K562 (cell line): ENCODE measurements around the gene DGCR8.

Experiments used
- BRD4 ChIP-seq: fragments of 200-600 bp; sonication (generic); IDR thresholded peaks from 2 replicates; pipeline ENCODE4 v1.6.1; 2017; ENCODE audit warnings: inconsistent platforms
- EP300 ChIP-seq: IDR thresholded peaks from 2 replicates; pipeline ENCODE4 v1.6.1; 2012; ENCODE audit warnings: low read length, improper control_type of control experiment
- FOXA1 ChIP-seq: fragments of 450-650 bp; IDR thresholded peaks from 2 replicates; pipeline ENCODE4 v1.6.1; 2016; ENCODE audit warnings: mild to moderate bottlenecking, borderline replicate concordance
- FOXK2 ChIP-seq, 2 experiments: fragments of 450-650 bp; IDR thresholded peaks in 1 of 2; conservative IDR thresholded peaks in 1 of 2; 2 replicates each; pipeline ENCODE4 v1.6.1; 2016; ENCODE audit warnings: low read depth in 2 of 2, mild to moderate bottlenecking in 1 of 2
- KAT8 ChIP-seq: fragments of 450-650 bp; IDR thresholded peaks from 2 replicates; pipeline ENCODE4 v1.6.1; 2016; ENCODE audit warnings: low read depth, mild to moderate bottlenecking
- NFIC ChIP-seq: fragments of 450-650 bp; IDR thresholded peaks from 2 replicates; pipeline ENCODE4 v1.6.1; 2017; ENCODE audit warnings: mild to moderate bottlenecking, inconsistent platforms
- OTX1 ChIP-seq: fragments of 450-650 bp; formaldehyde crosslinking; IDR thresholded peaks from 2 replicates; pipeline ENCODE4 v1.4.0; 2022; ENCODE audit warnings: mild to moderate bottlenecking
- ZFX ChIP-seq: sonication (generic); formaldehyde crosslinking; IDR thresholded peaks from 2 replicates; pipeline ENCODE4 v1.8.0; 2022; ENCODE audit warnings: mild to moderate bottlenecking, missing genetic modification reagents, moderate library complexity
- TF ChIP-seq, protein P1 (sequence below): fragments of 200-800 bp; sonication (Bioruptor generic); IDR thresholded peaks from 2 replicates; pipeline ENCODE4 v1.6.1; 2017; ENCODE audit warnings: missing genetic modification characterization, missing compliant biosample characterization
- TF ChIP-seq, protein P2 (sequence below), 3 experiments: IDR thresholded peaks in 2 of 3; conservative IDR thresholded peaks in 1 of 3; 2 replicates each; pipeline ENCODE4 v1.5.1; 2011 to 2012; ENCODE audit warnings: low read length in 3 of 3, mild to moderate bottlenecking in 3 of 3, control low read depth in 2 of 3, improper control_type of control experiment in 1 of 3, inconsistent platforms in 1 of 3, low read depth in 1 of 3, mixed read lengths in 1 of 3, moderate library complexity in 1 of 3; ENCODE audit not compliant: insufficient read depth in 2 of 3
- TF ChIP-seq, protein P3 (sequence below): fragments of 250-450 bp; sonication (Bioruptor Pico); IDR thresholded peaks from 2 replicates; pipeline ENCODE4 v1.8.0; 2022; ENCODE audit warnings: inconsistent platforms, mild to moderate bottlenecking, moderate library complexity, borderline replicate concordance
- TF ChIP-seq, protein P4 (sequence below): IDR thresholded peaks from 3 replicates; pipeline ENCODE4 v1.6.1; 2011; ENCODE audit warnings: borderline replicate concordance, mild to moderate bottlenecking; ENCODE audit not compliant: insufficient read length, insufficient read depth
- TF ChIP-seq, protein P5 (sequence below), 2 experiments: fragments of 450-650 bp; formaldehyde crosslinking in 1 of 2; IDR thresholded peaks; 2 replicates each; pipeline versions ENCODE4 v1.4.0 to v1.6.1; 2014 to 2020; ENCODE audit warnings: mild to moderate bottlenecking in 2 of 2, borderline replicate concordance in 1 of 2, low read depth in 1 of 2

DNA sequence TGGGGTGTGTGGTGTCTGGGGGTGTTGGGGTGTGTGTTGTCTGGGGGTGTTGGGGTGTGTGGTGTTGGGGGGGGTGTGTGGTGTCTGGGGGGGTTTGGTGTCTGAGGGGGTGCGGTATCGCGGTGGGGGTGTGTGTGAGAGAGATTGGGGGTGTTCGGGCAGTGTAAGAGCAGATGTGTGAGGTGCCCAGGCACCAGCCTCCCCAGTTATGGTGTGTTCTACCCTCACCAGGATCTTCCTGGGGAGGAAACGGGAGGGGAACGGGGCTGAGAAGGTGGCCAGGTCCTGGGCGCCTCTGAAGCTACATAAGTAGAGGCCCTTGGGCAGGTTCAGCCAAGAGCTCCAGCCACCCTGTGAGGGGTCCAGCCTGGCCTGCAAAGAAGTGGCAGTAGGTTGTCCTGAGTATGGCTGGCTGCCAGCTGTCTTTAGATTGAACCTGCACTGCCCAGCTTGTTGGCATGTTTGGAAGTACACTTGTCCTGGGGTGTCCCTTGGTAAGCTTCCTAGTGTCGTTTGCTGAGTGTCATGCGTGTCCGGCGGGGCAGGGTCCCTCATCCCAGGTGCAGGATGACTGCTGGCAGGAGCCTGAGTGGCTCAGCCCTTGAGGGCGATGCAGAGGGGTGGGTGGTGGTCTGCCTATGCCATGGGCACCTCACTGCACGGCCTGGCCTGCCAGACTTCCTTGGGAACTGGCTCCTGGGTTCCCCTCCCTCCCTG, 43.5 kb downstream of the DGCR8 start:
- TF ChIP-seq, protein P1, sequence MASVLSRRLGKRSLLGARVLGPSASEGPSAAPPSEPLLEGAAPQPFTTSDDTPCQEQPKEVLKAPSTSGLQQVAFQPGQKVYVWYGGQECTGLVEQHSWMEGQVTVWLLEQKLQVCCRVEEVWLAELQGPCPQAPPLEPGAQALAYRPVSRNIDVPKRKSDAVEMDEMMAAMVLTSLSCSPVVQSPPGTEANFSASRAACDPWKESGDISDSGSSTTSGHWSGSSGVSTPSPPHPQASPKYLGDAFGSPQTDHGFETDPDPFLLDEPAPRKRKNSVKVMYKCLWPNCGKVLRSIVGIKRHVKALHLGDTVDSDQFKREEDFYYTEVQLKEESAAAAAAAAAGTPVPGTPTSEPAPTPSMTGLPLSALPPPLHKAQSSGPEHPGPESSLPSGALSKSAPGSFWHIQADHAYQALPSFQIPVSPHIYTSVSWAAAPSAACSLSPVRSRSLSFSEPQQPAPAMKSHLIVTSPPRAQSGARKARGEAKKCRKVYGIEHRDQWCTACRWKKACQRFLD, result no peak
- TF ChIP-seq, protein P2, sequence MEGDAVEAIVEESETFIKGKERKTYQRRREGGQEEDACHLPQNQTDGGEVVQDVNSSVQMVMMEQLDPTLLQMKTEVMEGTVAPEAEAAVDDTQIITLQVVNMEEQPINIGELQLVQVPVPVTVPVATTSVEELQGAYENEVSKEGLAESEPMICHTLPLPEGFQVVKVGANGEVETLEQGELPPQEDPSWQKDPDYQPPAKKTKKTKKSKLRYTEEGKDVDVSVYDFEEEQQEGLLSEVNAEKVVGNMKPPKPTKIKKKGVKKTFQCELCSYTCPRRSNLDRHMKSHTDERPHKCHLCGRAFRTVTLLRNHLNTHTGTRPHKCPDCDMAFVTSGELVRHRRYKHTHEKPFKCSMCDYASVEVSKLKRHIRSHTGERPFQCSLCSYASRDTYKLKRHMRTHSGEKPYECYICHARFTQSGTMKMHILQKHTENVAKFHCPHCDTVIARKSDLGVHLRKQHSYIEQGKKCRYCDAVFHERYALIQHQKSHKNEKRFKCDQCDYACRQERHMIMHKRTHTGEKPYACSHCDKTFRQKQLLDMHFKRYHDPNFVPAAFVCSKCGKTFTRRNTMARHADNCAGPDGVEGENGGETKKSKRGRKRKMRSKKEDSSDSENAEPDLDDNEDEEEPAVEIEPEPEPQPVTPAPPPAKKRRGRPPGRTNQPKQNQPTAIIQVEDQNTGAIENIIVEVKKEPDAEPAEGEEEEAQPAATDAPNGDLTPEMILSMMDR (IDR thresholded peaks at IDR 0.05 in 2 of 3, conservative IDR thresholded peaks at IDR 0.05 in 1 of 3; ENCODE audit: insufficient read depth in 2 of 3, low read depth in 1 of 3, low read length in 3 of 3), result no peak
- TF ChIP-seq, protein P3, sequence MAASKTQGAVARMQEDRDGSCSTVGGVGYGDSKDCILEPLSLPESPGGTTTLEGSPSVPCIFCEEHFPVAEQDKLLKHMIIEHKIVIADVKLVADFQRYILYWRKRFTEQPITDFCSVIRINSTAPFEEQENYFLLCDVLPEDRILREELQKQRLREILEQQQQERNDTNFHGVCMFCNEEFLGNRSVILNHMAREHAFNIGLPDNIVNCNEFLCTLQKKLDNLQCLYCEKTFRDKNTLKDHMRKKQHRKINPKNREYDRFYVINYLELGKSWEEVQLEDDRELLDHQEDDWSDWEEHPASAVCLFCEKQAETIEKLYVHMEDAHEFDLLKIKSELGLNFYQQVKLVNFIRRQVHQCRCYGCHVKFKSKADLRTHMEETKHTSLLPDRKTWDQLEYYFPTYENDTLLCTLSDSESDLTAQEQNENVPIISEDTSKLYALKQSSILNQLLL (CRISPR knock-in tag), result no peak
- TF ChIP-seq FOXK2 (conservative IDR thresholded peaks at IDR 0.05 in 1 of 2, IDR thresholded peaks at IDR 0.05 in 1 of 2; ENCODE audit: low read depth in 2 of 2) (no peak), ZFX (no peak), OTX1 (CRISPR knock-in tag) (no peak), FOXA1 (no peak), BRD4 (no peak), NFIC (no peak), KAT8 (no peak), EP300 (no peak)
- TF ChIP-seq, protein P4, sequence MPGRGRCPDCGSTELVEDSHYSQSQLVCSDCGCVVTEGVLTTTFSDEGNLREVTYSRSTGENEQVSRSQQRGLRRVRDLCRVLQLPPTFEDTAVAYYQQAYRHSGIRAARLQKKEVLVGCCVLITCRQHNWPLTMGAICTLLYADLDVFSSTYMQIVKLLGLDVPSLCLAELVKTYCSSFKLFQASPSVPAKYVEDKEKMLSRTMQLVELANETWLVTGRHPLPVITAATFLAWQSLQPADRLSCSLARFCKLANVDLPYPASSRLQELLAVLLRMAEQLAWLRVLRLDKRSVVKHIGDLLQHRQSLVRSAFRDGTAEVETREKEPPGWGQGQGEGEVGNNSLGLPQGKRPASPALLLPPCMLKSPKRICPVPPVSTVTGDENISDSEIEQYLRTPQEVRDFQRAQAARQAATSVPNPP, result no peak
- TF ChIP-seq, protein P5, sequence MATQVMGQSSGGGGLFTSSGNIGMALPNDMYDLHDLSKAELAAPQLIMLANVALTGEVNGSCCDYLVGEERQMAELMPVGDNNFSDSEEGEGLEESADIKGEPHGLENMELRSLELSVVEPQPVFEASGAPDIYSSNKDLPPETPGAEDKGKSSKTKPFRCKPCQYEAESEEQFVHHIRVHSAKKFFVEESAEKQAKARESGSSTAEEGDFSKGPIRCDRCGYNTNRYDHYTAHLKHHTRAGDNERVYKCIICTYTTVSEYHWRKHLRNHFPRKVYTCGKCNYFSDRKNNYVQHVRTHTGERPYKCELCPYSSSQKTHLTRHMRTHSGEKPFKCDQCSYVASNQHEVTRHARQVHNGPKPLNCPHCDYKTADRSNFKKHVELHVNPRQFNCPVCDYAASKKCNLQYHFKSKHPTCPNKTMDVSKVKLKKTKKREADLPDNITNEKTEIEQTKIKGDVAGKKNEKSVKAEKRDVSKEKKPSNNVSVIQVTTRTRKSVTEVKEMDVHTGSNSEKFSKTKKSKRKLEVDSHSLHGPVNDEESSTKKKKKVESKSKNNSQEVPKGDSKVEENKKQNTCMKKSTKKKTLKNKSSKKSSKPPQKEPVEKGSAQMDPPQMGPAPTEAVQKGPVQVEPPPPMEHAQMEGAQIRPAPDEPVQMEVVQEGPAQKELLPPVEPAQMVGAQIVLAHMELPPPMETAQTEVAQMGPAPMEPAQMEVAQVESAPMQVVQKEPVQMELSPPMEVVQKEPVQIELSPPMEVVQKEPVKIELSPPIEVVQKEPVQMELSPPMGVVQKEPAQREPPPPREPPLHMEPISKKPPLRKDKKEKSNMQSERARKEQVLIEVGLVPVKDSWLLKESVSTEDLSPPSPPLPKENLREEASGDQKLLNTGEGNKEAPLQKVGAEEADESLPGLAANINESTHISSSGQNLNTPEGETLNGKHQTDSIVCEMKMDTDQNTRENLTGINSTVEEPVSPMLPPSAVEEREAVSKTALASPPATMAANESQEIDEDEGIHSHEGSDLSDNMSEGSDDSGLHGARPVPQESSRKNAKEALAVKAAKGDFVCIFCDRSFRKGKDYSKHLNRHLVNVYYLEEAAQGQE (IDR thresholded peaks at IDR 0.05; ENCODE audit: borderline replicate concordance), result no peak
- TF ChIP-seq, protein P5 (CRISPR knock-in tag; IDR thresholded peaks at IDR 0.05; ENCODE audit: low read depth), result no peak
